HFFc6 (cell line): ENCODE measurements around the gene LRSAM1. TPM values are rescaled to one million over a fixed set of nuclear protein-coding genes. Genes with fewer than 3 reads are reported as not detected.
A peak's percentile ranks its signal among the peaks of the same experiment; 100 is the strongest.

Source experiments
- DNase-seq: peaks from one replicate; pipeline ENCODE4 v3.0.0-alpha.2; 2018
- H3K27ac Mint-ChIP-seq: 2 replicates; pipeline ENCODE4 v1.8.0; 2020; ENCODE audit warnings: mild to moderate bottlenecking, mixed read lengths
- H3K27me3 Mint-ChIP-seq: 2 replicates; pipeline ENCODE4 v1.8.0; 2021; ENCODE audit warnings: mild to moderate bottlenecking, moderate library complexity, mixed read lengths; ENCODE audit not compliant: insufficient read depth
- H3K36me3 Mint-ChIP-seq: 2 replicates; pipeline ENCODE4 v1.8.0; 2021; ENCODE audit warnings: low read depth, mixed read lengths
- H3K4me1 Mint-ChIP-seq: 2 replicates; pipeline ENCODE4 v1.8.0; 2020; ENCODE audit warnings: low read depth, mixed read lengths
- H3K4me3 Mint-ChIP-seq: 2 replicates; pipeline ENCODE4 v1.8.0; 2020; ENCODE audit warnings: mild to moderate bottlenecking, moderate library complexity, mixed read lengths
- H3K9me3 Mint-ChIP-seq: 2 replicates; pipeline ENCODE4 v1.8.0; 2020; ENCODE audit warnings: mild to moderate bottlenecking, mixed read lengths
- total RNA-seq, 6 experiments: library from RNA; stranded (reverse); fragmentation: NEBNext Ultra II Directional; extraction: Animal tissue kit (Norgen Biotek cat#: 25700); gene quantifications; 2 replicates in 1 of 6; 3 replicates in 5 of 6; pipeline ENCODE4 v1.2.3, GENCODE V29; 2021
- TF ChIP-seq, protein P1 (sequence below): fragments of 200-600 bp; sonication (generic); IDR thresholded peaks from 2 replicates; pipeline ENCODE4 v1.5.0; 2021; ENCODE audit warnings: antibody characterized with exemption, mild to moderate bottlenecking

Gene LRSAM1
- total RNA-seq, 6 experiments from 2014 or later = 12.1 to 15.9 (median 13.4) TPM

- Mint-ChIP-seq H3K36me3 (peaks cover 36% of the 10 kb centered on the region), H3K27me3 (peaks cover 3% of the 10 kb centered on the region), H3K4me3 (peak overlapping the region; percentile 47), H3K9me3 (no peaks in the 10 kb centered on the region), H3K4me1 (peaks cover 81% of the 10 kb centered on the region), H3K27ac (peak overlapping the region; percentile 90)
- TF ChIP-seq, protein P1, sequence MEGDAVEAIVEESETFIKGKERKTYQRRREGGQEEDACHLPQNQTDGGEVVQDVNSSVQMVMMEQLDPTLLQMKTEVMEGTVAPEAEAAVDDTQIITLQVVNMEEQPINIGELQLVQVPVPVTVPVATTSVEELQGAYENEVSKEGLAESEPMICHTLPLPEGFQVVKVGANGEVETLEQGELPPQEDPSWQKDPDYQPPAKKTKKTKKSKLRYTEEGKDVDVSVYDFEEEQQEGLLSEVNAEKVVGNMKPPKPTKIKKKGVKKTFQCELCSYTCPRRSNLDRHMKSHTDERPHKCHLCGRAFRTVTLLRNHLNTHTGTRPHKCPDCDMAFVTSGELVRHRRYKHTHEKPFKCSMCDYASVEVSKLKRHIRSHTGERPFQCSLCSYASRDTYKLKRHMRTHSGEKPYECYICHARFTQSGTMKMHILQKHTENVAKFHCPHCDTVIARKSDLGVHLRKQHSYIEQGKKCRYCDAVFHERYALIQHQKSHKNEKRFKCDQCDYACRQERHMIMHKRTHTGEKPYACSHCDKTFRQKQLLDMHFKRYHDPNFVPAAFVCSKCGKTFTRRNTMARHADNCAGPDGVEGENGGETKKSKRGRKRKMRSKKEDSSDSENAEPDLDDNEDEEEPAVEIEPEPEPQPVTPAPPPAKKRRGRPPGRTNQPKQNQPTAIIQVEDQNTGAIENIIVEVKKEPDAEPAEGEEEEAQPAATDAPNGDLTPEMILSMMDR = no peak
- no peak for DNase-seq
Observed at GRCh38 chr9:127534931-127535330, 83.6 kb downstream of the LRSAM1 start.

DNA sequence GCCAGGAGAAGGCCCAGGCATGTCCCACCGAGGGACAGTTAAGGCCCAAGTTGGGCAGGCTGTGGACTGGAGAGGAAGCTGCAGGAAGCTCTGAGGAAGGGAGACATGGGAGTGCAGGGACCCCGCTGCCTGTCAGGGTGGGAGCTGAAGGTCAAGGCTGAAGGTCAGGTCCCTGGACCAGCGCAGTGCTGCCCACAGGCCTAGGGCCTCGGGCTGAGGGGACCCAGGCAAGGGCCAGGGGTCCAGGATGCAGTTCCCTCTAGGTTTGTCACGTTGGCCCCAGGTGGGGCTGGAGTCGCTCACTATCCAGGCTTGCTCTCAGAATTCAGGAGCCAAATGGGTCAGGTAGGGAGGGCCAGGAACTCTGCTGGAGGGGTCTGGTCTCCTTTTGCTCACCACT, 84.1 kb downstream of the LRSAM1 start:
- no peak for DNase-seq
- H3K4me1 Mint-ChIP-seq = peaks cover 81% of the 10 kb centered on the region
- peaks cover 3% of the 10 kb centered on the region for H3K27me3 Mint-ChIP-seq
- peak overlapping the region; percentile 90 for H3K27ac Mint-ChIP-seq
- peaks cover 32% of the 10 kb centered on the region for H3K36me3 Mint-ChIP-seq
- H3K9me3 Mint-ChIP-seq = no peaks in the 10 kb centered on the region
- peak overlapping the region; percentile 73 for H3K4me3 Mint-ChIP-seq
- TF ChIP-seq, protein P1 = no peak

DNA sequence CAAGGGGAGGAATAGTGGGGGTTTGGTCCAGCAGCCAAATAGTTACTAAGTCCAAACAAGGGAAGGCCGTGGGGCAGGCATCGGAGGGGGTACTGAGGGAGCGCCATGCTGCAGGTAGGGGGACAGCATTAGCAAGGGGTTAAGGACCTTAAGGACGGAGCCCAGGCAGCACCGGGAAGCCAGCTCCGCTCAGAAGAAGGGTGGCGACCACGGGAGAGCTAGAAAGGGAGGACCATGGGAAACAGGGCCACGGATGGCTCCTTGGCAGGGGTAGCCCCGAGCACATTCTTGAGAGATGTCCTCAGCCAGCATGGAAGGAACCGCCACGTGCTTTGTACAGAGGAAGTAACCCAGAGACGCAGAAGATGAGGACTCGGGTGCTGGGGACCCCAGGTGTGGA, 84.5 kb downstream of the LRSAM1 start:
- DNase-seq = peak; percentile 54
- Mint-ChIP-seq H3K9me3 (no peaks in the 10 kb centered on the region), H3K4me3 (peak overlapping the region; percentile 73), H3K4me1 (peaks cover 82% of the 10 kb centered on the region), H3K36me3 (peaks cover 28% of the 10 kb centered on the region), H3K27ac (peak overlapping the region; percentile 90), H3K27me3 (peaks cover 3% of the 10 kb centered on the region)
- TF ChIP-seq, protein P1 = no peak

DNA sequence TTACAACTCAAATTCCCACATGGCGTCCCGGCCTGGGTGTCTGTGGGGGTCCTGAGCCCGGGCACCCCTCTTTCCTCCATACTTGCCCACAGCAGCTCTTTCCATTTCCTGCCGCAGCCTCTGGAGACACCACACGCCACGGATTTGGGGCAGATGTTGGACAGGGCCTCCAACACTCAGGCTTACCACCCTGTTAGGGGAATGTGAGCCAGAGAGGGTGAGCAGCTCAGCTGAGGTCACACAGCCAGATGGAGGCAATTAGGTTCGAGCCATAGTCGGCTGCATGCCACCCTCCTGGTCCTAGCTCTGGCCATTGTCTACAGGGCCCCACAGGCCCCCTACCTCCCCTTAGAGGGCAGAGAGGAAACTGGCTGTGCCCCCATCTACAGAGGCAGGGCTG, 85.2 kb downstream of the LRSAM1 start:
- TF ChIP-seq, protein P1 = no peak
- Mint-ChIP-seq H3K27ac (peak overlapping the region; percentile 90), H3K27me3 (peaks cover 3% of the 10 kb centered on the region), H3K4me3 (peak overlapping the region; percentile 73), H3K36me3 (peaks cover 27% of the 10 kb centered on the region), H3K4me1 (peaks cover 87% of the 10 kb centered on the region), H3K9me3 (no peaks in the 10 kb centered on the region)
- no peak for DNase-seq

DNA sequence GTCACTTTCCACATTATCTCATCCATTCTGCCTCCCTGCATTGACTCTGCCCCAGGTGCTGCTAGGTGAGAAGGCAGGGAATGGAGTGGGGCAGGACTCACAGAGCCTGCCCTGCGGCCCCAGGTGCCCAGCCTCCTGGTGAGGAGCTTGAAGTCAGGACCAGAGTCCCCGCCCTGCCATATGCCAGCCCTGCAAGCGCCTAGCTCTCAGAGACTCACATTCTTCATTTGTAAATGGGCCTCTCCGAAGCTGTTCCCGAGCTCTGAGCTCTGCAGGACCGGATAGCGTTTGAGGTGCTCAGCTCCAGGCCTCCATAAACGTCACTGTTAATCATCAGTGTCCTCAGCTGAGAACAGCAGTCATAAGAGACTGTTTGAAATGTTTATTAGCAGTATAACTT, 85.7 kb downstream of the LRSAM1 start:
- Mint-ChIP-seq H3K9me3 (no peaks in the 10 kb centered on the region), H3K4me1 (peaks cover 87% of the 10 kb centered on the region), H3K27ac (peak overlapping the region; percentile 90), H3K27me3 (peaks cover 3% of the 10 kb centered on the region), H3K4me3 (peak overlapping the region; percentile 73), H3K36me3 (peaks cover 22% of the 10 kb centered on the region)
- TF ChIP-seq, protein P1 = no peak
- peak; percentile 74 for DNase-seq

- H3K4me3 Mint-ChIP-seq = peak overlapping the region; percentile 73
- peaks cover 91% of the 10 kb centered on the region for H3K4me1 Mint-ChIP-seq
- TF ChIP-seq, protein P1 = peak; percentile 57
- H3K27me3 Mint-ChIP-seq = peaks cover 3% of the 10 kb centered on the region
- H3K27ac Mint-ChIP-seq = peak overlapping the region; percentile 90
- peaks cover 18% of the 10 kb centered on the region for H3K36me3 Mint-ChIP-seq
- no peaks in the 10 kb centered on the region for H3K9me3 Mint-ChIP-seq
- no peak for DNase-seq
Observed at GRCh38 chr9:127537792-127538191, 86.5 kb downstream of the LRSAM1 start.
